ENCODE measurements around the gene HOXC11. TPM values are rescaled to one million over a fixed set of nuclear protein-coding genes. Genes with fewer than 3 reads are reported as not detected.

HOXC11 gene
- total and polyA plus RNA-seq, 10 of the 15 experiments (the other 5 are each of a cell fraction or from before 2014, with no cell fraction given): not detected

GRCh38 chr12:53976172-53976822 lies 3.4 kb downstream of the HOXC11 start:
- POLR2A ChIA-PET: interaction anchor here (0.6 kb wide), 2 partner anchors 121 to 149 kb away, joined by 3 to 5 read pairs; no protein-coding TSS in a partner anchor
- H3K9me3 ChIP-seq (replicated peaks; ENCODE audit: control insufficient read depth, insufficient read depth, low read length): no peaks in the 10 kb centered on the region; the same call in 1 of the 3 replicates
- CTCF ChIA-PET: interaction anchor here (0.7 to 1.5 kb wide), 3 partner anchors 9 to 229 kb away, joined by 4 to 5 read pairs (median 4); partner anchors contain the start of gene HOXC10
- ATAC-seq: no peak
- TF ChIP-seq BMI1 (IDR thresholded peaks at IDR 0.05; ENCODE audit: borderline replicate concordance) (no peak), SUZ12 (IDR thresholded peaks at IDR 0.05; ENCODE audit: unreplicated experiment) (peak; percentile 44)
- in situ Hi-C loops (cut with MboI) (no loop called here), intact Hi-C loops (cut with micrococcal nuclease; ENCODE audit: unreplicated experiment) (no loop called here)
- no peak for FAIRE-seq
- DNase-seq (ENCODE audit: low read depth, low spot score): no peak
- WGBS (ENCODE audit: insufficient coverage, insufficient replicate concordance, low lambda C conversion rate, missing lambda C conversion rate): 40% methylated on average over 20 of the region's 21 CpGs
- no peaks in the 10 kb centered on the region for H4K20me1 ChIP-seq (ENCODE audit: control insufficient read depth, insufficient read depth)
- no peaks in the 10 kb centered on the region for H3K79me2 ChIP-seq (ENCODE audit: control insufficient read depth, insufficient read depth, low read length)
- H3K4me2 ChIP-seq (ENCODE audit: control insufficient read depth, insufficient read depth): no peak overlapping the region
- peaks cover 24 to 34% of the 10 kb centered on the region in 2 experiments for H3K27me3 ChIP-seq (replicated peaks in 1 of 2; ENCODE audit: control insufficient read depth in 2 of 2, insufficient read depth in 2 of 2, low read length in 1 of 2)
- SMC1A ChIA-PET (ENCODE audit: uncharacterized antibody, unreplicated experiment): no interaction called here
- H3K4me3 ChIP-seq: no peak overlapping the region
- H3K27ac ChIP-seq (ENCODE audit: control insufficient read depth, insufficient read depth): no peak overlapping the region
- no peaks in the 10 kb centered on the region for H3K36me3 ChIP-seq (ENCODE audit: control insufficient read depth in 2 of 2, insufficient read depth in 2 of 2, low read length in 1 of 2)
- no peak overlapping the region for H3K9ac ChIP-seq (ENCODE audit: control insufficient read depth, insufficient read depth, low read length)
- BruUV-seq (replicated peaks): no TSS peak
- RAD21 ChIA-PET (ENCODE audit: unreplicated experiment): interaction anchor here (0.6 kb wide), 1 partner anchor 159 kb away, joined by 3 read pairs; no protein-coding TSS in a partner anchor
- no peak overlapping the region for H2AFZ ChIP-seq (ENCODE audit: control insufficient read depth, low read depth, low read length)
- peaks cover 19% of the 10 kb centered on the region for H3K4me1 ChIP-seq (ENCODE audit: control insufficient read depth, insufficient read depth, low read length)

GRCh38 chr12:53976823-53977595 lies 4.1 kb downstream of the HOXC11 start:
- RAD21 ChIA-PET (ENCODE audit: unreplicated experiment): no interaction called here
- peaks cover 23 to 29% of the 10 kb centered on the region in 2 experiments for H3K27me3 ChIP-seq (replicated peaks in 1 of 2; ENCODE audit: control insufficient read depth in 2 of 2, insufficient read depth in 2 of 2, low read length in 1 of 2)
- SMC1A ChIA-PET (ENCODE audit: uncharacterized antibody, unreplicated experiment): interaction anchor here (0.7 kb wide), 1 partner anchor 11 kb away, joined by 3 read pairs; no protein-coding TSS in a partner anchor
- 0% methylated on average over 9 of the region's 9 CpGs for WGBS (ENCODE audit: insufficient coverage, insufficient replicate concordance, low lambda C conversion rate, missing lambda C conversion rate)
- no peak overlapping the region for H3K27ac ChIP-seq (ENCODE audit: control insufficient read depth, insufficient read depth)
- peaks cover 22% of the 10 kb centered on the region for H3K4me1 ChIP-seq (ENCODE audit: control insufficient read depth, insufficient read depth, low read length)
- intact Hi-C loops (cut with micrococcal nuclease; ENCODE audit: unreplicated experiment) (no loop called here), in situ Hi-C loops (cut with MboI) (no loop called here)
- no TSS peak for BruUV-seq (replicated peaks)
- H2AFZ ChIP-seq (ENCODE audit: control insufficient read depth, low read depth, low read length): no peak overlapping the region
- POLR2A ChIA-PET: interaction anchor here (0.6 kb wide), 1 partner anchor 149 kb away, joined by 5 read pairs; no protein-coding TSS in a partner anchor
- H4K20me1 ChIP-seq (ENCODE audit: control insufficient read depth, insufficient read depth): no peaks in the 10 kb centered on the region
- H3K4me2 ChIP-seq (ENCODE audit: control insufficient read depth, insufficient read depth): no peak overlapping the region
- no peaks in the 10 kb centered on the region; the same call in 1 of the 3 replicates for H3K9me3 ChIP-seq (replicated peaks; ENCODE audit: control insufficient read depth, insufficient read depth, low read length)
- FAIRE-seq (no peak), DNase-seq (ENCODE audit: low read depth, low spot score) (no peak), ATAC-seq (no peak)
- no peak overlapping the region for H3K4me3 ChIP-seq
- no peaks in the 10 kb centered on the region for H3K36me3 ChIP-seq (ENCODE audit: control insufficient read depth in 2 of 2, insufficient read depth in 2 of 2, low read length in 1 of 2)
- no peak for TF ChIP-seq HCFC1 (IDR thresholded peaks at IDR 0.05; ENCODE audit: low read length)
- TF ChIP-seq GATAD2B (conservative IDR thresholded peaks at IDR 0.05; ENCODE audit: low read depth): no peak
- no peak for TF ChIP-seq YY1 (IDR thresholded peaks at IDR 0.05; ENCODE audit: low read depth, low read length)
- no peak for TF ChIP-seq GABPA (IDR thresholded peaks at IDR 0.05; ENCODE audit: low read depth)
- no peak for TF ChIP-seq TCF7 (IDR thresholded peaks at IDR 0.05; ENCODE audit: borderline replicate concordance)
- no peak for TF ChIP-seq MTA3 (IDR thresholded peaks at IDR 0.05; ENCODE audit: borderline replicate concordance, low read length)
- no peak for TF ChIP-seq SMARCA5 (IDR thresholded peaks at IDR 0.05)
- TF ChIP-seq CEBPZ (IDR thresholded peaks at IDR 0.05; ENCODE audit: low read depth, low read length): no peak
- no peak for TF ChIP-seq CEBPB (IDR thresholded peaks at IDR 0.05; ENCODE audit: borderline replicate concordance in 1 of 2, low read depth in 2 of 2, low read length in 2 of 2)
- CTCF ChIA-PET: interaction anchor here (0.7 to 1.5 kb wide), 3 partner anchors 8 to 229 kb away, joined by 4 to 5 read pairs (median 4); partner anchors contain the start of gene HOXC10
- no peak overlapping the region for H3K9ac ChIP-seq (ENCODE audit: control insufficient read depth, insufficient read depth, low read length)
- H3K79me2 ChIP-seq (ENCODE audit: control insufficient read depth, insufficient read depth, low read length): no peaks in the 10 kb centered on the region

All from GM12878 (cell line).